Choroid plexus epithelial cell (primary cell): ENCODE data around the gene UCK2.
A peak's percentile ranks its signal among the peaks of the same experiment; 100 is the strongest.

Experiments
- DNase-seq: peaks from one replicate; pipeline ENCODE4 v3.0.0-alpha.2; 2010; ENCODE audit warnings: low read depth
- H3K4me3 ChIP-seq: 2 replicates; pipeline ENCODE4 v1.5.1; 2011; ENCODE audit warnings: low read depth, mild to moderate bottlenecking, control low read depth, low read length, moderate library complexity
- TF ChIP-seq, protein P1 (sequence below): conservative IDR thresholded peaks from 2 replicates; pipeline ENCODE4 v1.5.1; 2011; ENCODE audit warnings: low read depth, mild to moderate bottlenecking, control low read depth, inconsistent platforms, low read length, moderate library complexity

Gene UCK2

DNA sequence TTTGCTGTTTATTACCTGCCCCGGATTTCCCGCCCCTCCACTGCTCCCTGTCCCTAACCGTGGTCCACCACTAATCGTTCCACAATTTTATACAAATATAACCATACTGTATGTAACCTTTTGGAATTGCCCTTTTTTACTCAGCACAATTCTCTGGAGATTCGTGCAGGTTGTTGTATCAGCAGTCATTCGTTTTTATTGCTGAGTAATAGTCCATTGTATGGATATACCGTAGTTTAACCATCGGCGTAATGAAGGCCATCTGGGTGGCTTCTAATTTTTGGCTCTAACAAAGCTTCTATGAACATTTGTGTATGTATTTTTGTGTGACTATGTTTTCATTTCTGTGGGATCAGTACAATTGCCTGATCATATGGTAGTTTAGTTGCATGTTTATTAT, 50.0 kb downstream of the UCK2 start:
- DNase-seq, result no peak
- no peak overlapping the region for H3K4me3 ChIP-seq
- TF ChIP-seq, protein P1, sequence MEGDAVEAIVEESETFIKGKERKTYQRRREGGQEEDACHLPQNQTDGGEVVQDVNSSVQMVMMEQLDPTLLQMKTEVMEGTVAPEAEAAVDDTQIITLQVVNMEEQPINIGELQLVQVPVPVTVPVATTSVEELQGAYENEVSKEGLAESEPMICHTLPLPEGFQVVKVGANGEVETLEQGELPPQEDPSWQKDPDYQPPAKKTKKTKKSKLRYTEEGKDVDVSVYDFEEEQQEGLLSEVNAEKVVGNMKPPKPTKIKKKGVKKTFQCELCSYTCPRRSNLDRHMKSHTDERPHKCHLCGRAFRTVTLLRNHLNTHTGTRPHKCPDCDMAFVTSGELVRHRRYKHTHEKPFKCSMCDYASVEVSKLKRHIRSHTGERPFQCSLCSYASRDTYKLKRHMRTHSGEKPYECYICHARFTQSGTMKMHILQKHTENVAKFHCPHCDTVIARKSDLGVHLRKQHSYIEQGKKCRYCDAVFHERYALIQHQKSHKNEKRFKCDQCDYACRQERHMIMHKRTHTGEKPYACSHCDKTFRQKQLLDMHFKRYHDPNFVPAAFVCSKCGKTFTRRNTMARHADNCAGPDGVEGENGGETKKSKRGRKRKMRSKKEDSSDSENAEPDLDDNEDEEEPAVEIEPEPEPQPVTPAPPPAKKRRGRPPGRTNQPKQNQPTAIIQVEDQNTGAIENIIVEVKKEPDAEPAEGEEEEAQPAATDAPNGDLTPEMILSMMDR, result no peak

DNA sequence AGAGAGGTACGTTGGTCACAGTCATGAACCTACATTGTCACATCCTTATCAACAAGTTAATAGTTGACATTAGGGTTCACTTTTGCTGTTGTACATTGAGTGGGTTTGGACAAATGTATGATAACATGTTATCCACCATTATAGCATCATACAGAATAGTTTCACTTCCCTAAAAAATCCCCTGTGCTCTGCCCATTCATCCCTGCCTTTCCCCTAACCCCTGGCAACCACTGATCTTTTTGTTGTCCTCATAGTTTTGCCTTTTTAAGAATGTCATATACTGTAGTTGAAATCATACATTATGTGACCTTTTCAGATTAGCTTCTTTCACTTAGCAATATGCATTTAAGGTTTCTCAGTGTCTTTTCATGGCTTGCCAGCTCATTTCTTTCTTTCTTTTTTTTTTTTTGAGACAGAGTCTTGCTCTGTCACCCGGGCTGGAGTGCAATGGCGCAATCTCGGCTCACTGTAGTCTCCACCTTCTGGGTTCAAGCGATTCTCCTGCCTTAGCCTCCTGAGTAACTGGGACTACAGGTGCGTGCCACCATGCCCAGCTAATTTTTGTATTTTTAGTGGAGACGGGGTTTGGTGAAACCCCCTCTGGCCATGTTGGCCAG, 50.6 kb downstream of the UCK2 start:
- no peak overlapping the region for H3K4me3 ChIP-seq
- TF ChIP-seq, protein P1, result no peak
- DNase-seq, result no peak

DNA sequence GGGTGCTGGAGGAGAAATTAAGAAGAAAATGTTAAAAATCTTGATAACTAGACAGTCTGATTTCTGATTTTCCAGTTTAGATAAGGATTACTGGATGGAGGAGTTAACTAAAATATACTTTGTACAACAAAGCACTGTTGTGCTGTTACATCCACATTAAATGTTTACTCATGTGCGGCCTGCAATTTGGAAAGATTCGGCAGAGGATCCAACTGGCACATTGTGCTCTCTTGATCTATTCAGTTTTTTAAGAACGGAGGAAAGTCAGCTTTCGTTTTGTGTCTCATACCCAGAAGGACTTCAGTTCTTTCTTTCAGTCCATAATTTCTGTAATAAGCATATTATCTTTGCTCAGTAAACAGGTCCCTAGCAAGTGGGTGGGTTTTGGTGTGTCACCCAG, 52.5 kb downstream of the UCK2 start:
- H3K4me3 ChIP-seq, result no peak overlapping the region
- DNase-seq, result no peak
- TF ChIP-seq, protein P1, result no peak

DNA sequence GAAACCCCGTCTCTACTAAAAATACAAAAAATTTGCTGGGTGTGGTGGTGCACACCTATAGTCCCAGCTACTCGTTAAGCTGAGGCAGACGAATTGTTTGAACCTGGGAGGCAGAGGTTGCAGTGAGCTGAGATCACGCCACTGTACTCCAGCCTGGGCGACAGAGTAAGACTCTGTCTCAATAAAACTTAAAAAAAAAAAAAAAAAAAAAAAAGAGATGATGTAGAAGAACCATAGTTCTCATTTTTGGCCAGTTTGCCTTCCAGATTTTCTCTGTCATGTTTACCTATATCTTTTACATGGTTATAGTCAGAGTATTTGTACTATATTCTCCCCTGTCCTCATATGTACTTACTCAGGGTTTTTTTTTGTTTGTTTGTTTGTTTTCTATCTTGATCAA, 53.6 kb downstream of the UCK2 start:
- TF ChIP-seq, protein P1, result no peak
- no peak overlapping the region for H3K4me3 ChIP-seq
- DNase-seq, result no peak

DNA sequence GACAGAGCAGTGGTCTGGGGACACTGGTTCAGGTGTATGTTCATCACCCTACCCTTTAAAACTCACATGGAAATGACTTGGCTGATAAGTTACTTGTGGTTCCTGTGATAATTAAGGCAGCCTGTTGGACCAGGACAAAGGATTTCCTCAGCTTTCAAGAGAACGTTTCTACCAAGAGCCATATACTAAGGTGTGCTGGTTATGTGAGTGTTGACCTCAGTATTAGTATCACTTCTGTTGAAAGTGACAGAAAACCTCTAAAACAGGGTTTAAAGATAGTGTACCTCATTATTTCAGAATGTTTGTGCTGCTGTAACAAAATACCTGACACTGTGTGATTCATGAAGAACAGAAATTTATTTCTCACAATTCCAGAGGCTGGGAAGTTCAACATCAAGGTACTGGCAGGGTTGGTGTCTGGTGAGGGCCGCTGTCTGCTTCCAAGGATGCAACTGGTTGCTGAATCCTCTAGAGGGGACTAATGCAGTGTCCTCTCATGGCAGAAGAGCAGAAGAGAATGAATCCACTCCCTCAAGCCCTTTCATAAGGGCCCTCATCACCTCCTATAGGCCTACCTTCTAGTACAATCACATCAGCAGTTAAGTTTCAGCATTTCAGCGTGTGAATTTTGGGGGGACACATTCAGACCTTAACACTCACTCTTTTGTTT, 54.9 kb downstream of the UCK2 start:
- no peak overlapping the region for H3K4me3 ChIP-seq
- no peak for DNase-seq
- TF ChIP-seq, protein P1, result peak; percentile 6

DNA sequence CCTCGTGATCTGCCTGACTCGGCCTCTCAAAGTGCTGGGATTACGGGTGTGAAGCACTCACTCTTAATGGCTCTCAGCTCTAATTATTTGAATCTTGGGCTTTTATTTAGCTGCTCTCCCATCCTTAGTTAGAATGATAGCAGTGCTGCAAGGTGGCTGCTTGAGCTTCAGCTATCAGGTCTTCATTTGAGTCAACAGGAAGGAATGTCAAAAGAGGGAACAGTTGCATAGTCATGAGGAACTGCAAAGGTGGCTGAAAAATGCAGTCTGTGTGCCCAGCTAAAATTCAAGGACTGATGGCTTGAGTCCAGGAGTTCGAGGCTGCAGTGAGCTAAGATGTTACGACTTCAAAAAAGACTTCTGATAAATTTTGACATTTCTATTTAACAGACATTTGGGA, 55.6 kb downstream of the UCK2 start:
- TF ChIP-seq, protein P1, result no peak
- DNase-seq, result no peak
- no peak overlapping the region for H3K4me3 ChIP-seq

DNA sequence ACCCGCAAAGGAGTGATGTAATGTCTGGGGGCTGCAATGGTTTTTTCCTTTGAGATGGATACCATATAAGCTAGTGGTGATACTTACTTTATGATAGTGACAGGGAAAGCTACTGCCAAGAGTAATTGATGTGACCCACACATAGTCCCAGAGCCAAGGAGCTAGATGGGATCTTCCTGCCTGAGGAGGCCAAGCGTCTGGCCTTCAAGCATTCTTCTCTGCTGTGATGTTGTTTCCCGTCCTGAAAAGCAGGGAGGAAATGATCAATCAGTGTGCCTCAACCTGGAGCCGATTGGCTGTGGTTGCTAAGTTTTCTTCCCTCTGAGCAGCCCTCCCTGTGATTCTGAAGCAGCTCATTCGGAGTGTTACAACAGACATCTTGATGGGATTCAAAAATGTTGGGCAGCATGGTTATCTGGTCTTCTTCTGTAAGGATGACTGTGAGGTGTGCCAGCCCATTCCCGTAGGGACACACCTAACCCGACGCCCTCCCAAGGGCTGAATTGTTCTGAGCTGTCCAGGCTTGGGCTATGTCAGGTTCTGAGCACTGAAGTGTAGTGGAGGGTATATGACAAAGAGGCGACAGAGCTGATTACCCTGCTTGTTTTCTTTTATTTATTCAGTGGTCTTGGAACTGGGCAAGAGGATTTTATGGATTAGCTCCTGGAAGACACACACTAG, 56.7 kb downstream of the UCK2 start:
- H3K4me3 ChIP-seq, result no peak overlapping the region
- TF ChIP-seq, protein P1, result no peak
- no peak for DNase-seq
